Stimulated activated naive CD8-positive, alpha-beta T cell treated with anti-CD3 and anti-CD28 coated beads, Interleukin-15, Interleukin-2, amounts not matched to agents 100 ng/mL and 50 ng/mL, for 24 hours (primary cell): ENCODE data around the gene SRP68.

ENCODE experiments used
- H3K27ac Mint-ChIP-seq: one replicate; pipeline ENCODE4 v1.8.0; 2021; ENCODE audit warnings: mild to moderate bottlenecking, mixed read lengths
- H3K27me3 Mint-ChIP-seq: one replicate; pipeline ENCODE4 v1.8.0; 2021; ENCODE audit warnings: mixed read lengths
- H3K36me3 Mint-ChIP-seq: one replicate; pipeline ENCODE4 v1.8.0; 2021; ENCODE audit warnings: low read depth, mixed read lengths
- H3K4me1 Mint-ChIP-seq: one replicate; pipeline ENCODE4 v1.8.0; 2021; ENCODE audit warnings: low read depth, mixed read lengths
- H3K4me3 Mint-ChIP-seq: one replicate; pipeline ENCODE4 v1.8.0; 2021; ENCODE audit warnings: mild to moderate bottlenecking, mixed read lengths
- H3K9me3 Mint-ChIP-seq: one replicate; pipeline ENCODE4 v1.8.0; 2021; ENCODE audit warnings: mixed read lengths

Gene SRP68

GRCh38 chr17:75995385-75995925 is 76.9 kb downstream of the SRP68 start:
- no peak overlapping the region for H3K27ac Mint-ChIP-seq
- H3K27me3 Mint-ChIP-seq, result no peaks in the 10 kb centered on the region
- H3K36me3 Mint-ChIP-seq, result peaks cover 8% of the 10 kb centered on the region
- peaks cover 15% of the 10 kb centered on the region for H3K4me1 Mint-ChIP-seq
- H3K4me3 Mint-ChIP-seq, result no peak overlapping the region
- H3K9me3 Mint-ChIP-seq, result no peaks in the 10 kb centered on the region

- peaks cover 8% of the 10 kb centered on the region for H3K36me3 Mint-ChIP-seq
- no peaks in the 10 kb centered on the region for H3K27me3 Mint-ChIP-seq
- no peak overlapping the region for H3K27ac Mint-ChIP-seq
Observed at GRCh38 chr17:75994802-75995370, 77.4 kb downstream of the SRP68 start.

GRCh38 chr17:75991396-75991795 is 80.9 kb downstream of the SRP68 start:
- peaks cover under 1% of the 10 kb centered on the region for H3K4me1 Mint-ChIP-seq
- H3K27me3 Mint-ChIP-seq, result no peaks in the 10 kb centered on the region
- H3K9me3 Mint-ChIP-seq, result no peaks in the 10 kb centered on the region
- H3K4me3 Mint-ChIP-seq, result no peak overlapping the region
- peaks cover 8% of the 10 kb centered on the region for H3K36me3 Mint-ChIP-seq
- no peak overlapping the region for H3K27ac Mint-ChIP-seq

More at GRCh38 chr17:75994802-75995370, 77.4 kb downstream of the SRP68 start:
- no peaks in the 10 kb centered on the region for H3K9me3 Mint-ChIP-seq
- H3K4me1 Mint-ChIP-seq, result peaks cover 15% of the 10 kb centered on the region
- H3K4me3 Mint-ChIP-seq, result no peak overlapping the region
